ENCODE measurements around the gene SELENOF. TPM values are rescaled to one million over a fixed set of nuclear protein-coding genes. Genes with fewer than 3 reads are reported as not detected.

SELENOF gene
- 152 to 169 TPM (median 155 TPM) in 5 replicates for total RNA-seq (2022; extraction: Qiagen RNA extraction)

GRCh38 chr1:86913896-86914600 lies at the start of gene SELENOF:
Gene SELENOF (minus strand): TSS chr1:86914126. CDS start chr1:86914111, 15 bp downstream.

DNA sequence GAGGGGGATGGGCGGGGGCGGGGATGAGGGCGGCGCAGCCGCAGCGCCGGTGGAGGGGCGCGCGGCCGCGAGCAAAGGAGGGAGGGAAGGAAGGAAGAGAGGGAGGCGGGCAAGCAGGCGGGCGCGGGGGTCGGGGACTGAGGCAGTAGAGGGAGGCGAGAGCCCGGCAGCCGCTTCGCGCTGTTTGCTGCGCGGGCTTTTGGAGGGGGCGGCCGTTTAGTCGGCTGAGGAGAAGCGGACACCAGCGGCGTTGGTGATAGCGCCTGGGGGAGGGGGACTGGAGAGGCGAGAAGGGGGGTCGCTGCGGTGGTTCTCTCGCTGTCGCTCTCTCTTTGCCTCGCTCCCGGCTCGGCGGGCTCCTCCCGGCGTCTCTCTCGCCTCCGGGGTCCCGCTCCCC lies 673 bp upstream of the SELENOF start, which contains the start of gene HS2ST1:
TSS of gene HS2ST1 (plus strand) at position 35 of the 397 bp plus-strand sequence.

Other genes with a start within 250 kb of the SELENOF start
- 36.6 to 38.3 TPM (median 37.0 TPM) in 5 replicates for gene SH3GLB1, start 209.6 kb downstream of the SELENOF start, total RNA-seq (2022; extraction: Qiagen RNA extraction)
- 9.6 to 13.1 TPM (median 11.7 TPM) in 5 replicates for gene HS2ST1, start 509 bp upstream of the SELENOF start, total RNA-seq (2022; extraction: Qiagen RNA extraction)

Measured in A549 treated with Hydrocortisone at 1 μM for 4 hours (cell line).